Thyroid gland (tissue), 4 donors: ENCODE data around the gene TWF2.

Experiments
- CTCF ChIP-seq, 6 experiments: fragments of 200-600 bp in 3 of 6; fragments of 450-650 bp in 3 of 6; sonication (generic) in 3 of 6; IDR thresholded peaks; one replicate each; pipeline ENCODE4 v1.5.1; 2016 to 2019; ENCODE audit warnings: antibody characterized with exemption in 6 of 6, mild to moderate bottlenecking in 2 of 6, inconsistent platforms in 1 of 6, moderate library complexity in 1 of 6
- POLR2A ChIP-seq, 2 donors: fragments of 450-650 bp; IDR thresholded peaks; one replicate each; pipeline ENCODE4 v1.6.1; 2017; ENCODE audit warnings: antibody characterized with exemption in 2 of 2, mild to moderate bottlenecking in 2 of 2, moderate library complexity in 1 of 2

DNA sequence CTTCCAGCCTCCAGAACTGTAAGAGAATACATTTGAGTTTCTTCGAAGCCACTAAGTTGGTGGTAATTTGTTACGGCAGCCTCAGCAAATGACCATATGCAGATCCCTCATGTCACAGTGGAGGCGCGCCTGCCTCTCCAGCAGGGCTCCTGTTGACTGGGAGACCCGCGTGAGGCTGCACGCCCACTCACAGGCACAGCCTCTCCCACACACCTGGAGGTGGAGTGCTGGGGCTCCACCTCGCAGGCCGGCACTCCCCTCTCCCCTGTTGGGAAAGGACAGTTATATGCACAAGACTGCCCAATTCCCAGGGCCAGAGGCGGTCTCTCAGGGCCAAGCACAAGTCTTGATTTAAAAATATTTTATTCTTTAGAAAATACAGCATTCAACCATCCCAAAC is 10.7 kb downstream of the TWF2 start:
- no peak for TF ChIP-seq POLR2A (IDR thresholded peaks at IDR 0.05)
- no peak for TF ChIP-seq CTCF (IDR thresholded peaks at IDR 0.05)
